HG02763 (cell line): ENCODE measurements around the gene RCOR1.

Experiments
- ATAC-seq: cut with Tn5 transposase; IDR thresholded peaks from one replicate; pipeline ENCODE4 v1.9.1; 2021; ENCODE audit warnings: mild to moderate bottlenecking, moderate library complexity; ENCODE audit not compliant: unreplicated experiment

Gene RCOR1

GRCh38 chr14:102668291-102668873 lies 75.9 kb downstream of the RCOR1 start:
- ATAC-seq = no peak

DNA sequence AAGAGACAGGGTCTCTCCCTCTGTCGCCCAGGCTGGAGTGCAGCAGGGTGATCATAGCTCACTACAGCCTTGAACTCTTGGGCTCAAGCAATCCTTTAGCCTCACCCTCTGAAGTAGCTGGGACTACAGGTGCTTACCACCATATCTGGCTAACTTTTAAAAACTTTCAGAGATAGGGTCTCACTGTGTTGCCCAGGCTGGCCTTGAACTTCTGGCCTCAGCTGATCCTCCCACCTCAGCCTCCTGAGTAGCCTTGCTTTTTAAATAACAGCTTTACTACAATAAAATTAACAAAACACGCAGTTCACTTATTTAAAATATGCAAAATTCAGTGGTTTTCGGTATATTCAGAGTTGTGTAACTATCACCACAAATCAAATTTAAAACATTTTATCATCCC lies 79.0 kb downstream of the RCOR1 start:
- ATAC-seq = no peak

GRCh38 chr14:102672410-102672960 lies 80.0 kb downstream of the RCOR1 start:
- ATAC-seq = no peak

- no peak for ATAC-seq
Observed at GRCh38 chr14:102675396-102675795, 82.9 kb downstream of the RCOR1 start.

GRCh38 chr14:102678394-102678793 lies 85.9 kb downstream of the RCOR1 start:
- no peak for ATAC-seq

- no peak for ATAC-seq
Observed at GRCh38 chr14:102683399-102684297, 91.2 kb downstream of the RCOR1 start.

- no peak for ATAC-seq
Observed at GRCh38 chr14:102684298-102684663, 91.8 kb downstream of the RCOR1 start.

GRCh38 chr14:102686196-102686801 lies 93.8 kb downstream of the RCOR1 start:
- ATAC-seq = no peak

GRCh38 chr14:102688290-102688689 lies 95.8 kb downstream of the RCOR1 start:
- ATAC-seq = no peak

DNA sequence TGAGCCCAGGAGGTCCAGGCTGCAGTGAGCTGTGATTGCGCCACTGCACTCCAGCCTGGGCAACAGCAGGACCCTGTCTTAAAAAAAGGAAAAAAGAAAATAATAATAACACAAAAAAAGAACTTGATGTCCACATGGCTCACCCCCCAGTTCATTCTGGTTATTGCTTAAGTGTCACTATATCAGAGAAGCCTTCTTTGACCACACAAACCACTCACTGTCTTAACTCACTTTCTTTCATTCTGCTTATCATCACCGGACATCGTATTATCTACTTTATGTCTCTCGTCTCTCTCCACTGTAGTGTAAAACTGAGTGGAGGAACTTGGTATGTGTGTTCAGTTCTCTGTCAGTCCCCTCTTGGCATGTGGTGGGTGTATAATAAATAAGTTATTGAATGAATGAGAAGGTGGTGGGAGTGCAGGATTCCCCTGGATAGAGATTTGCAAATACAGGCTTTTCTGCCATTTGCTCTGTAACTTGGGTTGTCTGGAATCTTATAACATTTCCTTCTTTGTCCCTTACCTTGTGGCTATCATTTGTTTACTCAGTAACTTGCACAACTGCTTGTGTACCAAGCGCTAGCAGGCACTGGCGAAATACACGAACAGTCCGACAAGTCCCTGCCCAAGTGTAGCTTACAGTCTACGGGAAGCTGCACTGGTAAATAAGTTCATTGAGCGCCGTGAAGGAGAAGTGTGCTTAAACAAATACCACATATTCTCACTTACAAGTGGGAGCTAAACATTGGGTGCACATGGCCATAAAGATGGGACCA lies 98.2 kb downstream of the RCOR1 start:
- ATAC-seq = no peak

- no peak for ATAC-seq
Observed at GRCh38 chr14:102691763-102692162, 99.3 kb downstream of the RCOR1 start.

- ATAC-seq = no peak
Observed at GRCh38 chr14:102692334-102692733, 99.9 kb downstream of the RCOR1 start.

DNA sequence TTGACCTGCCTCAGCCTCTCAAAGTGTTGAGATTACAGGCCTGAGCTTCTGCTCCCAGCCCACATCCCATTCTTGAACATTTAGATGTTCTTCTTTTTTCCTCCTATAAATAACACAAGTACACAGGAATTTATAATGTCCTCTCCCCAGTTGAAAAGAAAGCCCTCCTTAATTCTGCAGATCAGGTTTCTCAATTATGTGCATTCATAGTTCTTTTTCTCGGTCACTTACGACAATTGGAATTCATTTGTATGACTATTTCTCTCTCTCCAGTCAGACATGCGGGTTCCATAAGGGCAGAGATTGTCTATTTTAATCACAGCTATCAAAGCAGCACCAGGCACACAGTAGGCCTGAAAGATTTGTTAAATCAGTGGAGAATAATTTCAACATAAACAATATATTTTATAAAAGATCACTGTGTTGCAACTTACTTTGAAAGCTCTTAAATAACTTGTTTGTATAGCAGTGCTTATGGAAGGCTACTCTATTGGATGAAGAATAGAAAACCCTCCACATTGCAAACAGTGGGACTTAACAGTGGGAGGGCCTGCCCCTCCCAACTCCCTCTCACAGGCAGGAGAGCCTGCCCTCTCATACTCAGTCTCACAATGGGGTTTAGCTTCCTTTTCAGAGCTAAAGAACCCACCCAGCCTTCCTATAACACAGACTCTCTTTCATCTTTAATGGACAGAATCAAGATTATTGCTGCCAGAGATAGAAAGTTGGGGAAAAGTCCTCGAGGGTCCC lies 100.7 kb downstream of the RCOR1 start:
- ATAC-seq = no peak

- no peak for ATAC-seq
Observed at GRCh38 chr14:102694530-102695166, 102.2 kb downstream of the RCOR1 start.

DNA sequence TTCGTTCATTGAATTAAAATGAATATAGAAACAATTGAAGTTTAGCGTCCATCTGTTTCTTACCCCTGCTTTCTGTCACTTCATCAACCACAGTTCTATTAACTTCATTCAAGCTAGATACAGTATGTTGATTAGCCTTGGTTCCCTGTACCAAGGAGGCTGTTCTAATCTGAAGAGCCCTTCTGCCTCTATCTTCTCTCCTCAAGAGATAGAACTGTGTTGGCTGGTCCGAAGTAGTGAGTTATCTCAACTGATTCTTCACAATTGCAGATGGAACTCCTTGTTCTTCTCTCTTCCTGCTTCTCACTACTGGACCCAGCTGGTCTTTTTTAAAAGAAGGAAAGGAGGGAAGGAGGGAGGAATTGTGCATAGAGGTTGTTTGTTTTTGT lies 102.7 kb downstream of the RCOR1 start:
- ATAC-seq = no peak

DNA sequence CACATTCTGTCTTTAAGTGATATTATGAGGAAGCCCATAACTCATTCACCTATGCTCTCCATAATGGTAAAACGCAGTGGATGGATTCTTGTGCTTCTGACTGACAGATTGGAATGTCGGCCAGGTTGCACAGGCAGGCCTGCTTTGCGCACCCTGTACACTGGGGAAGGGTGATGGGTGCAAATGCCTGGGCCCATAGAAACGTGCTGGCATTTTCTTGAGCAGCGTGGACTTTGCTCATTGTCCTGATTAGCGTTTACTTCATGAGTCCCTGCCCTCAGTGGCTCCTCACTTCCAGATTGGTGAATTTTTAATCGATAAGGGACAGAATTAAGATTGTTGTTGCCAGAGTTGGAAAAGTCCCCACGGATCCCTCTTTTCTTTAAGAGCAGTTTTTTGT lies 103.9 kb downstream of the RCOR1 start:
- no peak for ATAC-seq

DNA sequence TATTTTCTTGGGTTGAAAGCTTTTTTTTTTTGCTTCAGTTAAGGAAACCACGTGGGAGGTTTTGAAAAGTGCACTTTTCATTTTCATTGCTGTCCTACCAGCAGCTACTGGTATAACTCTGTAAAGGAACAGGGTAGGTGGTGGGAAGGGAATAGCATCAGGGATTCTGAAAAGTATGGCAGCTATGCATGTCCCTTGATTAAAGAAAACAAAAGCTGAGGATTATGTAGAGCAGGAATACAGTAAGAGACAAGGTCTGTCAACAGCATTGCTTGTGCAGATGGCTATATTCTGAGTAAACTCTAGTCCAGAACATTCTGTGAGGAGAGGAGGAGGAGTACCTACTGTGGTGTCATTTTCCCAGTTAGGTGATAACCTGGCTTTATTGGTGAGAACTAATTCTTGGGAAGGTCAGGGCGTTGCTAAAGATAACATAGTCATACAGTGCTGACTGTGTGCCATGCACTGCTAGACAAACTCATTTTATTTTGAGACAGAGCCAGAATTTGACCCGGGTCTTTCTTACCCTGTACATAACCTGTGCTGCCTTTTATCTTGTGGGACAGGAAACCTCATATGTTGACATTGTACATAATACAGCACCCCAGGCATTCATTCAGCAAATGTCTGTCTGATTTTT lies 104.5 kb downstream of the RCOR1 start:
- ATAC-seq = no peak

DNA sequence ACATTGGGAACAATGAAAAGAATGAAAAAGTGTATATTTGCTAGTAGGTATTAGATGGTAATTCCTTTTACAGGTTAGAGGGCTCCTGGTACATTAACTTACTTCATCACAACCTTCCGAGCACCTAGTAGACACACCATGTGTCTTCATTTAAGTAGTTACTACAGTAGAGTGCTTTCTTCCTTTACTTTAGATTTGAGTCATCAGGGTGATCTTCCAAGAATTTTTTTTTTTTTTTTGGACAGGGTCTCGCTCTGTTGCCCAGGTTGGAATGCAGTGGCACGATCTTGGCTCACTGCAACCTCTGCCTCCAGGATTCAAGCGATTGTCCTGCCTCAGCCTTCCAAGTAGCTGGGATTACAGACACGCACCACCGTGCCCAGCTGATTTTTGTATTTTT lies 105.1 kb downstream of the RCOR1 start:
- ATAC-seq = no peak

GRCh38 chr14:102699416-102700110 lies 107.1 kb downstream of the RCOR1 start:
- ATAC-seq = no peak
